ENCODE measurements around the gene OR5K4.

GRCh38 chr3:98360681-98361080, 7.0 kb downstream of the OR5K4 start:
- TF ChIP-seq EZH2 (IDR thresholded peaks at IDR 0.05; ENCODE audit: low read depth, unreplicated experiment) (no peak), POLR2AphosphoS5 (IDR thresholded peaks at IDR 0.05; ENCODE audit: low read depth) (no peak), CTCF (conservative IDR thresholded peaks at IDR 0.05; ENCODE audit: low read depth in 2 of 2) (no peak), REST (IDR thresholded peaks at IDR 0.05; ENCODE audit: unreplicated experiment) (no peak), EZH2phosphoT487 (IDR thresholded peaks at IDR 0.05; ENCODE audit: unreplicated experiment) (no peak), CREB1 (CRISPR knock-in tag; IDR thresholded peaks at IDR 0.05; ENCODE audit: low read depth) (no peak), ZNF114 (CRISPR knock-in tag; IDR thresholded peaks at IDR 0.05) (no peak), JUNB (IDR thresholded peaks at IDR 0.05; ENCODE audit: unreplicated experiment) (no peak), ETS1 (IDR thresholded peaks at IDR 0.05) (no peak)
- TF ChIP-seq, protein P1, sequence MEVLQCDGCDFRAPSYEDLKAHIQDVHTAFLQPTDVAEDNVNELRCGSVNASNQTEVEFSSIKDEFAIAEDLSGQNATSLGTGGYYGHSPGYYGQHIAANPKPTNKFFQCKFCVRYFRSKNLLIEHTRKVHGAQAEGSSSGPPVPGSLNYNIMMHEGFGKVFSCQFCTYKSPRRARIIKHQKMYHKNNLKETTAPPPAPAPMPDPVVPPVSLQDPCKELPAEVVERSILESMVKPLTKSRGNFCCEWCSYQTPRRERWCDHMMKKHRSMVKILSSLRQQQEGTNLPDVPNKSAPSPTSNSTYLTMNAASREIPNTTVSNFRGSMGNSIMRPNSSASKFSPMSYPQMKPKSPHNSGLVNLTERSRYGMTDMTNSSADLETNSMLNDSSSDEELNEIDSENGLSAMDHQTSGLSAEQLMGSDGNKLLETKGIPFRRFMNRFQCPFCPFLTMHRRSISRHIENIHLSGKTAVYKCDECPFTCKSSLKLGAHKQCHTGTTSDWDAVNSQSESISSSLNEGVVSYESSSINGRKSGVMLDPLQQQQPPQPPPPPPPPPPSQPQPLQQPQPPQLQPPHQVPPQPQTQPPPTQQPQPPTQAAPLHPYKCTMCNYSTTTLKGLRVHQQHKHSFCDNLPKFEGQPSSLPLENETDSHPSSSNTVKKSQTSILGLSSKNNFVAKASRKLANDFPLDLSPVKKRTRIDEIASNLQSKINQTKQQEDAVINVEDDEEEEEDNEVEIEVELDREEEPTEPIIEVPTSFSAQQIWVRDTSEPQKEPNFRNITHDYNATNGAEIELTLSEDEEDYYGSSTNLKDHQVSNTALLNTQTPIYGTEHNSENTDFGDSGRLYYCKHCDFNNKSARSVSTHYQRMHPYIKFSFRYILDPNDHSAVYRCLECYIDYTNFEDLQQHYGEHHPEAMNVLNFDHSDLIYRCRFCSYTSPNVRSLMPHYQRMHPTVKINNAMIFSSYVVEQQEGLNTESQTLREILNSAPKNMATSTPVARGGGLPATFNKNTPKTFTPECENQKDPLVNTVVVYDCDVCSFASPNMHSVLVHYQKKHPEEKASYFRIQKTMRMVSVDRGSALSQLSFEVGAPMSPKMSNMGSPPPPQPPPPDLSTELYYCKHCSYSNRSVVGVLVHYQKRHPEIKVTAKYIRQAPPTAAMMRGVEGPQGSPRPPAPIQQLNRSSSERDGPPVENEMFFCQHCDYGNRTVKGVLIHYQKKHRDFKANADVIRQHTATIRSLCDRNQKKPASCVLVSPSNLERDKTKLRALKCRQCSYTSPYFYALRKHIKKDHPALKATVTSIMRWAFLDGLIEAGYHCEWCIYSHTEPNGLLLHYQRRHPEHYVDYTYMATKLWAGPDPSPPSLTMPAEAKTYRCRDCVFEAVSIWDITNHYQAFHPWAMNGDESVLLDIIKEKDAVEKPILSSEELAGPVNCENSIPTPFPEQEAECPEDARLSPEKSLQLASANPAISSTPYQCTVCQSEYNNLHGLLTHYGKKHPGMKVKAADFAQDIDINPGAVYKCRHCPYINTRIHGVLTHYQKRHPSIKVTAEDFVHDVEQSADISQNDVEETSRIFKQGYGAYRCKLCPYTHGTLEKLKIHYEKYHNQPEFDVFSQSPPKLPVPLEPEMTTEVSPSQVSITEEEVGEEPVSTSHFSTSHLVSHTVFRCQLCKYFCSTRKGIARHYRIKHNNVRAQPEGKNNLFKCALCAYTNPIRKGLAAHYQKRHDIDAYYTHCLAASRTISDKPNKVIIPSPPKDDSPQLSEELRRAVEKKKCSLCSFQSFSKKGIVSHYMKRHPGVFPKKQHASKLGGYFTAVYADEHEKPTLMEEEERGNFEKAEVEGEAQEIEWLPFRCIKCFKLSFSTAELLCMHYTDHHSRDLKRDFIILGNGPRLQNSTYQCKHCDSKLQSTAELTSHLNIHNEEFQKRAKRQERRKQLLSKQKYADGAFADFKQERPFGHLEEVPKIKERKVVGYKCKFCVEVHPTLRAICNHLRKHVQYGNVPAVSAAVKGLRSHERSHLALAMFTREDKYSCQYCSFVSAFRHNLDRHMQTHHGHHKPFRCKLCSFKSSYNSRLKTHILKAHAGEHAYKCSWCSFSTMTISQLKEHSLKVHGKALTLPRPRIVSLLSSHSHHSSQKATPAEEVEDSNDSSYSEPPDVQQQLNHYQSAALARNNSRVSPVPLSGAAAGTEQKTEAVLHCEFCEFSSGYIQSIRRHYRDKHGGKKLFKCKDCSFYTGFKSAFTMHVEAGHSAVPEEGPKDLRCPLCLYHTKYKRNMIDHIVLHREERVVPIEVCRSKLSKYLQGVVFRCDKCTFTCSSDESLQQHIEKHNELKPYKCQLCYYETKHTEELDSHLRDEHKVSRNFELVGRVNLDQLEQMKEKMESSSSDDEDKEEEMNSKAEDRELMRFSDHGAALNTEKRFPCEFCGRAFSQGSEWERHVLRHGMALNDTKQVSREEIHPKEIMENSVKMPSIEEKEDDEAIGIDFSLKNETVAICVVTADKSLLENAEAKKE (CRISPR knock-in tag; IDR thresholded peaks at IDR 0.05) = no peak
